Mesendoderm (in vitro differentiated cells): ENCODE data around the gene PHYKPL.

Source experiments
- DNase-seq: peaks from one replicate; pipeline ENCODE4 v3.0.0; 2013
- H2AK5ac ChIP-seq: 2 replicates; pipeline ENCODE4 v1.6.1; 2013; ENCODE audit warnings: low read length, inconsistent platforms
- H2BK120ac ChIP-seq: 2 replicates; pipeline ENCODE4 v1.6.1; 2013; ENCODE audit warnings: low read depth, mild to moderate bottlenecking, low read length, moderate library complexity, mixed read lengths
- H2BK15ac ChIP-seq: replicated peaks from 2 replicates; pipeline ENCODE4 v1.6.1; 2013; ENCODE audit warnings: low read depth, mild to moderate bottlenecking, moderate library complexity
- H2BK5ac ChIP-seq: 2 replicates; pipeline ENCODE4 v1.6.1; 2013; ENCODE audit warnings: low read length, inconsistent platforms
- H3K18ac ChIP-seq: 2 replicates; pipeline ENCODE4 v1.6.1; 2013; ENCODE audit warnings: mild to moderate bottlenecking, low read length, mixed read lengths
- H3K23ac ChIP-seq: one replicate; pipeline ENCODE4 v1.6.1; 2013; ENCODE audit warnings: low read length
- H3K27ac ChIP-seq: 2 replicates; pipeline ENCODE4 v1.5.1; 2013; ENCODE audit warnings: low read depth, mild to moderate bottlenecking, inconsistent platforms, low read length, moderate library complexity
- H3K27me3 ChIP-seq: 2 replicates; pipeline ENCODE4 v1.6.1; 2013; ENCODE audit warnings: low read length, control low read depth, mild to moderate bottlenecking, inconsistent platforms; ENCODE audit not compliant: insufficient read depth, poor library complexity
- H3K36me3 ChIP-seq: 2 replicates; pipeline ENCODE4 v1.6.1; 2013; ENCODE audit warnings: low read length, inconsistent platforms; ENCODE audit not compliant: control insufficient read depth, insufficient read depth
- H3K4ac ChIP-seq: one replicate; pipeline ENCODE4 v1.6.1; 2013; ENCODE audit warnings: low read depth, mild to moderate bottlenecking, low read length, moderate library complexity
- H3K4me1 ChIP-seq: 2 replicates; pipeline ENCODE4 v1.6.1; 2013; ENCODE audit warnings: low read depth, low read length, inconsistent platforms; ENCODE audit not compliant: control insufficient read depth
- H3K4me2 ChIP-seq: 2 replicates; pipeline ENCODE4 v1.6.1; 2013; ENCODE audit warnings: low read length
- H3K4me3 ChIP-seq: 2 replicates; pipeline ENCODE4 v1.5.1; 2013; ENCODE audit warnings: mild to moderate bottlenecking, low read length
- H3K56ac ChIP-seq: one replicate; pipeline ENCODE4 v1.6.1; 2013; ENCODE audit warnings: low read length
- H3K79me1 ChIP-seq: 2 replicates; pipeline ENCODE4 v1.6.1; 2013; ENCODE audit warnings: low read length, inconsistent platforms
- H3K79me2 ChIP-seq: 2 replicates; pipeline ENCODE4 v1.6.1; 2013; ENCODE audit warnings: mild to moderate bottlenecking, low read length; ENCODE audit not compliant: control insufficient read depth, insufficient read depth
- H3K9ac ChIP-seq: 2 replicates; pipeline ENCODE4 v1.6.1; 2013; ENCODE audit warnings: low read length, inconsistent platforms
- H4K5ac ChIP-seq: one replicate; pipeline ENCODE4 v1.6.1; 2013; ENCODE audit warnings: low read length
- H4K8ac ChIP-seq: one replicate; pipeline ENCODE4 v1.6.1; 2013; ENCODE audit warnings: low read depth, mild to moderate bottlenecking, control low read depth, low read length, moderate library complexity
- WGBS: extraction: QIAGEN DNeasy Blood & Tissue Kit; methylation state at CpG from one replicate; pipeline ENCODE4 v1.1.7; 2013; ENCODE audit warnings: low lambda C conversion rate, missing lambda C conversion rate; ENCODE audit not compliant: insufficient coverage; ENCODE audit errors: extremely low coverage; 5-methylcytosine and 5-hydroxymethylcytosine counted together

PHYKPL gene

GRCh38 chr5:178252258-178252657, 19.7 kb upstream of the PHYKPL start:
- Histone ChIP-seq H3K27me3 (no peaks in the 10 kb centered on the region), H3K4me3 (no peak overlapping the region), H2AK5ac (no peak overlapping the region), H3K79me1 (no peaks in the 10 kb centered on the region), H3K79me2 (no peaks in the 10 kb centered on the region), H4K8ac (no peak overlapping the region), H3K23ac (no peak overlapping the region), H3K56ac (no peak overlapping the region), H3K36me3 (no peaks in the 10 kb centered on the region), H4K5ac (no peak overlapping the region), H2BK15ac (no peak overlapping the region), H2BK120ac (no peak overlapping the region), H3K18ac (no peak overlapping the region), H3K4me2 (no peak overlapping the region), H3K27ac (no peak overlapping the region), H3K4ac (no peak overlapping the region), H3K4me1 (no peaks in the 10 kb centered on the region), H3K9ac (no peak overlapping the region), H2BK5ac (no peak overlapping the region)
- no peak for DNase-seq
- no CpG with 5 or more reads among the region's 8 CpGs for WGBS

- Histone ChIP-seq H3K4me2 (no peak overlapping the region), H4K5ac (no peak overlapping the region), H2AK5ac (no peak overlapping the region), H4K8ac (no peak overlapping the region), H2BK120ac (no peak overlapping the region), H3K4me1 (no peaks in the 10 kb centered on the region), H2BK5ac (no peak overlapping the region), H3K4ac (no peak overlapping the region), H3K23ac (no peak overlapping the region), H3K9ac (no peak overlapping the region), H2BK15ac (no peak overlapping the region), H3K18ac (no peak overlapping the region), H3K56ac (no peak overlapping the region), H3K27me3 (no peaks in the 10 kb centered on the region), H3K79me1 (no peaks in the 10 kb centered on the region), H3K36me3 (no peaks in the 10 kb centered on the region), H3K27ac (no peak overlapping the region), H3K4me3 (no peak overlapping the region), H3K79me2 (no peaks in the 10 kb centered on the region)
- WGBS = no CpG with 5 or more reads among the region's 6 CpGs
- DNase-seq = no peak
Observed at GRCh38 chr5:178250263-178250662, 17.7 kb upstream of the PHYKPL start.

- Histone ChIP-seq H3K4me3 (no peak overlapping the region), H3K36me3 (no peaks in the 10 kb centered on the region), H3K79me2 (no peaks in the 10 kb centered on the region), H3K4ac (no peak overlapping the region), H3K27me3 (no peaks in the 10 kb centered on the region), H3K23ac (no peak overlapping the region), H2BK5ac (no peak overlapping the region), H3K9ac (no peak overlapping the region), H2BK120ac (no peak overlapping the region), H4K5ac (no peak overlapping the region), H3K4me1 (no peaks in the 10 kb centered on the region), H3K56ac (no peak overlapping the region), H3K79me1 (no peaks in the 10 kb centered on the region), H3K4me2 (no peak overlapping the region), H3K18ac (no peak overlapping the region), H2AK5ac (no peak overlapping the region), H4K8ac (no peak overlapping the region), H3K27ac (no peak overlapping the region), H2BK15ac (no peak overlapping the region)
- no peak for DNase-seq
- WGBS = no CpG with 5 or more reads among the region's 13 CpGs
Observed at GRCh38 chr5:178249191-178249989, 16.8 kb upstream of the PHYKPL start.

- Histone ChIP-seq H2BK15ac (no peak overlapping the region), H3K4me2 (no peak overlapping the region), H3K23ac (no peak overlapping the region), H3K4ac (no peak overlapping the region), H3K79me2 (no peaks in the 10 kb centered on the region), H3K79me1 (no peaks in the 10 kb centered on the region), H2BK120ac (no peak overlapping the region), H4K5ac (no peak overlapping the region), H3K27ac (no peak overlapping the region), H4K8ac (no peak overlapping the region), H3K4me3 (no peak overlapping the region), H2BK5ac (no peak overlapping the region), H3K27me3 (no peaks in the 10 kb centered on the region), H3K9ac (no peak overlapping the region), H3K4me1 (no peaks in the 10 kb centered on the region), H2AK5ac (no peak overlapping the region), H3K18ac (no peak overlapping the region), H3K56ac (no peak overlapping the region), H3K36me3 (no peaks in the 10 kb centered on the region)
- no CpG with 5 or more reads among the region's 18 CpGs for WGBS
- no peak for DNase-seq
Observed at GRCh38 chr5:178248750-178249149, 16.1 kb upstream of the PHYKPL start.

GRCh38 chr5:178247481-178248456, 15.2 kb upstream of the PHYKPL start:
- Histone ChIP-seq H3K27ac (no peak overlapping the region), H3K27me3 (no peaks in the 10 kb centered on the region), H3K4ac (no peak overlapping the region), H3K79me2 (no peaks in the 10 kb centered on the region), H3K4me3 (no peak overlapping the region), H3K36me3 (no peaks in the 10 kb centered on the region), H3K4me1 (no peaks in the 10 kb centered on the region), H2BK15ac (no peak overlapping the region), H2BK120ac (no peak overlapping the region), H3K9ac (no peak overlapping the region), H3K4me2 (no peak overlapping the region), H3K23ac (no peak overlapping the region), H3K18ac (no peak overlapping the region), H2AK5ac (no peak overlapping the region), H3K56ac (no peak overlapping the region), H3K79me1 (no peaks in the 10 kb centered on the region), H4K5ac (no peak overlapping the region), H2BK5ac (no peak overlapping the region), H4K8ac (no peak overlapping the region)
- no CpG with 5 or more reads among the region's 24 CpGs for WGBS
- DNase-seq = no peak
